Tibial nerve (tissue), 4 donors: Measurements from ENCODE around the gene CELA3A. TPM values are rescaled to one million over a fixed set of nuclear protein-coding genes. Genes with fewer than 3 reads are reported as not detected.
"Not testable (repeated sequence)": the region's sequence is repeated elsewhere in the genome, so short reads cannot be mapped to it uniquely, and the experiment has no call there.

ENCODE experiments used
- DNase-seq, 2 donors: peaks; one replicate each; pipeline ENCODE4 v3.0.0-alpha.2; 2019; ENCODE audit warnings: low spot score in 2 of 2
- H3K27ac ChIP-seq, 4 donors: fragments of 200-600 bp; sonication (generic) in 3 of 4; one replicate each; pipeline ENCODE4 v1.5.1; 2017 to 2019; ENCODE audit warnings: mild to moderate bottlenecking in 1 of 4
- H3K27me3 ChIP-seq, 2 donors: fragments of 200-600 bp; sonication (generic) in 1 of 2; one replicate each; pipeline versions ENCODE4 v1.5.1 to v1.6.0; 2017 to 2019
- H3K36me3 ChIP-seq, 3 donors: fragments of 200-600 bp; sonication (generic); one replicate each; pipeline ENCODE4 v1.5.1; 2018 to 2019
- H3K4me1 ChIP-seq, 4 donors: fragments of 200-600 bp; sonication (generic) in 3 of 4; one replicate each; pipeline ENCODE4 v1.5.1; 2017 to 2019
- H3K4me3 ChIP-seq, 4 donors: fragments of 200-600 bp; sonication (generic) in 3 of 4; one replicate each; pipeline ENCODE4 v1.5.1; 2017 to 2019; ENCODE audit warnings: mild to moderate bottlenecking in 1 of 4, moderate library complexity in 1 of 4
- H3K9me3 ChIP-seq, 4 donors: fragments of 200-600 bp; sonication (generic) in 3 of 4; one replicate each; pipeline ENCODE4 v1.5.1; 2017 to 2019
- WGBS, 2 donors: methylation state at CpG; one replicate each; pipeline ENCODE4 v1.1.5; 2018; 5-methylcytosine and 5-hydroxymethylcytosine counted together
- total RNA-seq, 4 donors: library from RNA; depleted of rRNA; stranded (reverse); fragments of >200 nt; gene quantifications; one replicate each; pipeline ENCODE4 v1.1.0, GENCODE V29; 2016

The CELA3A gene
- total RNA-seq, 4 donors from 2014 or later, result 4.0 to 60.6 (median 6.0) TPM

- H3K27me3 ChIP-seq, DNase-seq, H3K27ac ChIP-seq, H3K36me3 ChIP-seq, H3K9me3 ChIP-seq, H3K4me3 ChIP-seq, H3K4me1 ChIP-seq: not testable (repeated sequence)
- WGBS, 2 donors, result 73 to 80% methylated on average over 6 of the region's 6 CpGs
Observed at GRCh38 chr1:21982122-21982521, 19.3 kb upstream of the CELA3A start.

- not testable (repeated sequence) for H3K36me3 ChIP-seq, H3K27ac ChIP-seq, DNase-seq, H3K9me3 ChIP-seq, H3K4me1 ChIP-seq, H3K4me3 ChIP-seq, H3K27me3 ChIP-seq
- 69 to 71% methylated on average over 4 of the region's 15 CpGs for WGBS, 2 donors
Observed at GRCh38 chr1:21983539-21983938, 17.9 kb upstream of the CELA3A start.

GRCh38 chr1:21985893-21986292 lies 15.6 kb upstream of the CELA3A start:
- H3K27me3 ChIP-seq, DNase-seq, H3K4me3 ChIP-seq, H3K9me3 ChIP-seq, H3K4me1 ChIP-seq, H3K36me3 ChIP-seq, H3K27ac ChIP-seq: not testable (repeated sequence)
- WGBS, 2 donors, result 0 to 50% methylated on average over 1 to 2 of the region's 5 CpGs

- not testable (repeated sequence) for H3K9me3 ChIP-seq, H3K36me3 ChIP-seq, H3K27ac ChIP-seq, H3K4me1 ChIP-seq, H3K27me3 ChIP-seq, H3K4me3 ChIP-seq, DNase-seq
- WGBS, 2 donors, result 81 to 82% methylated on average over 9 of the region's 12 CpGs
Observed at GRCh38 chr1:21986386-21986785, 15.1 kb upstream of the CELA3A start.

GRCh38 chr1:21989672-21990393 lies 11.6 kb upstream of the CELA3A start:
- H3K4me1 ChIP-seq, H3K4me3 ChIP-seq, H3K27me3 ChIP-seq, H3K9me3 ChIP-seq, H3K36me3 ChIP-seq, H3K27ac ChIP-seq, DNase-seq: not testable (repeated sequence)
- 53 to 68% methylated on average over 3 of the region's 5 CpGs for WGBS, 2 donors

GRCh38 chr1:21992186-21992585 lies 9.3 kb upstream of the CELA3A start:
- not testable (repeated sequence) for H3K36me3 ChIP-seq, H3K27ac ChIP-seq, H3K27me3 ChIP-seq, H3K4me3 ChIP-seq, H3K4me1 ChIP-seq, H3K9me3 ChIP-seq, DNase-seq
- 81 to 87% methylated on average over 3 of the region's 3 CpGs for WGBS, 2 donors

GRCh38 chr1:21994716-21995115 lies 6.7 kb upstream of the CELA3A start:
- not testable (repeated sequence) for H3K4me3 ChIP-seq, H3K36me3 ChIP-seq, H3K4me1 ChIP-seq, DNase-seq, H3K27me3 ChIP-seq, H3K9me3 ChIP-seq, H3K27ac ChIP-seq
- 91% methylated on average over 8 of the region's 8 CpGs for WGBS, 2 donors

GRCh38 chr1:21996663-21996970 lies 4.8 kb upstream of the CELA3A start:
- not testable (repeated sequence) for H3K27me3 ChIP-seq, H3K27ac ChIP-seq, H3K4me1 ChIP-seq, H3K4me3 ChIP-seq, H3K9me3 ChIP-seq, H3K36me3 ChIP-seq, DNase-seq
- 68 to 86% methylated on average over 3 of the region's 3 CpGs for WGBS, 2 donors

- H3K9me3 ChIP-seq, DNase-seq, H3K27ac ChIP-seq, H3K36me3 ChIP-seq, H3K4me3 ChIP-seq, H3K4me1 ChIP-seq, H3K27me3 ChIP-seq: not testable (repeated sequence)
- WGBS, 2 donors, result 42 to 69% methylated on average over 9 of the region's 9 CpGs
Observed at GRCh38 chr1:21997891-21998623, 3.4 kb upstream of the CELA3A start.

GRCh38 chr1:21998624-21999294 lies 2.7 kb upstream of the CELA3A start:
- H3K27me3 ChIP-seq, H3K27ac ChIP-seq, H3K4me3 ChIP-seq, H3K4me1 ChIP-seq, H3K9me3 ChIP-seq, H3K36me3 ChIP-seq, DNase-seq: not testable (repeated sequence)
- WGBS, 2 donors, result 64 to 69% methylated on average over 6 of the region's 15 CpGs

- H3K4me3 ChIP-seq, H3K4me1 ChIP-seq, H3K27me3 ChIP-seq, H3K27ac ChIP-seq, DNase-seq, H3K36me3 ChIP-seq, H3K9me3 ChIP-seq: not testable (repeated sequence)
- 47 to 49% methylated on average over 5 of the region's 7 CpGs for WGBS, 2 donors
Observed at GRCh38 chr1:21999645-22000044, 1.8 kb upstream of the CELA3A start.

GRCh38 chr1:22002461-22002860 lies 1.0 kb downstream of the CELA3A start:
- not testable (repeated sequence) for H3K4me1 ChIP-seq, H3K27me3 ChIP-seq, H3K36me3 ChIP-seq, H3K27ac ChIP-seq, H3K4me3 ChIP-seq, H3K9me3 ChIP-seq, DNase-seq
- 61 to 69% methylated on average over 3 to 5 of the region's 5 CpGs for WGBS, 2 donors

GRCh38 chr1:22002875-22003274 lies 1.4 kb downstream of the CELA3A start:
- not testable (repeated sequence) for H3K9me3 ChIP-seq, H3K27me3 ChIP-seq, H3K27ac ChIP-seq, DNase-seq, H3K4me1 ChIP-seq, H3K36me3 ChIP-seq, H3K4me3 ChIP-seq
- 74 to 79% methylated on average over 8 of the region's 8 CpGs for WGBS, 2 donors

GRCh38 chr1:22003959-22004358 lies 2.5 kb downstream of the CELA3A start:
- 92 to 100% methylated on average over 2 of the region's 3 CpGs for WGBS, 2 donors
- H3K36me3 ChIP-seq, H3K4me1 ChIP-seq, H3K27ac ChIP-seq, DNase-seq, H3K27me3 ChIP-seq, H3K9me3 ChIP-seq, H3K4me3 ChIP-seq: not testable (repeated sequence)
